Cardiac muscle cell (in vitro differentiated cells and primary cell): ENCODE measurements around the gene LRRC74A. TPM values are rescaled to one million over a fixed set of nuclear protein-coding genes. Genes with fewer than 3 reads are reported as not detected.
A peak's percentile ranks its signal among the peaks of the same experiment; 100 is the strongest.

Source experiments
- DNase-seq, 2 donors: peaks; one replicate each; pipeline versions ENCODE4 v3.0.0 to v3.0.0-alpha.2; 2010 to 2017; ENCODE audit warnings: low read depth in 1 of 2, low spot score in 1 of 2
- H3K27ac ChIP-seq: fragments of 200-600 bp; sonication (generic); 2 replicates; pipeline ENCODE4 v1.5.1; 2016
- H3K27me3 ChIP-seq: fragments of 200-600 bp; sonication (generic); 2 replicates; pipeline ENCODE4 v1.6.0; 2016; ENCODE audit warnings: control low read depth
- H3K36me3 ChIP-seq: fragments of 200-600 bp; sonication (generic); 2 replicates; pipeline ENCODE4 v1.5.1; 2016; ENCODE audit warnings: control low read depth
- H3K4me1 ChIP-seq: fragments of 200-600 bp; sonication (generic); 2 replicates; pipeline ENCODE4 v1.8.1; 2017; ENCODE audit warnings: low read depth, mild to moderate bottlenecking, mixed run types
- H3K4me3 ChIP-seq: fragments of 200-600 bp; sonication (generic); 2 replicates; pipeline ENCODE4 v1.5.1; 2016; ENCODE audit warnings: mild to moderate bottlenecking
- H3K9me3 ChIP-seq: fragments of 200-600 bp; sonication (generic); 2 replicates; pipeline ENCODE4 v1.5.1; 2017; ENCODE audit warnings: low read depth, mild to moderate bottlenecking, control low read depth
- polyA plus RNA-seq: library from polyadenylated mRNA; unstranded; fragments of >200 nt; fragmentation: Nextera tagmentation; extraction: Ambion mirVana; gene quantifications from 2 replicates; pipeline ENCODE4 v1.2.1, GENCODE V29; 2016
- total RNA-seq: library from RNA; depleted of rRNA; stranded (reverse); fragments of >200 nt; gene quantifications from 2 replicates; pipeline ENCODE4 v1.2.3, GENCODE V29; 2016
- TF ChIP-seq, protein P1 (sequence below): IDR thresholded peaks from 2 replicates; pipeline ENCODE4 v1.5.1; 2012; ENCODE audit warnings: low read depth, mild to moderate bottlenecking, low read length

Gene LRRC74A
- total and polyA plus RNA-seq, 2 experiments from 2014 or later: not detected

DNA sequence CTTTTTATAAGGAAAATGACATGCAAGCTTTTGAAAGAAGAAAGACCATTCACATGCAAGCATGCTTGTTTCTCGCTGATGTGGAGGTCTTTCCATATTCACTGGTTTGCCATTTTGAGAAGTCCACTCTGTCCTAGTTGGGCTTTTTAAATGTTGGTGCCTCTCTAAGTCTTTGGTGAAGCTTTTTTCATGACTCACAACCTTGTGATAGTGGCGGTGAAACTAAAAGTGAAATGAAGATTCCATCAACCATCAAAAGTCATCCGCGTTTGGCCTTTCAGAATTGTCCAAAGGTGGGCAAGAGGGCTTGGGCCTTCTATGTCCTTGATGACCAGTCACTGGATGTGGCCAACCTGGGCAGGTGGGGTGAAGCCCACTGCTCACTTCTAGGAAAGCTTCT is 4.3 kb downstream of the LRRC74A start:
- H3K27me3 ChIP-seq: no peaks in the 10 kb centered on the region
- no peak overlapping the region for H3K27ac ChIP-seq
- H3K4me3 ChIP-seq: no peak overlapping the region
- H3K36me3 ChIP-seq: no peaks in the 10 kb centered on the region
- DNase-seq: no peak
- H3K4me1 ChIP-seq: peaks cover 3% of the 10 kb centered on the region
- H3K9me3 ChIP-seq: no peaks in the 10 kb centered on the region
- TF ChIP-seq, protein P1, sequence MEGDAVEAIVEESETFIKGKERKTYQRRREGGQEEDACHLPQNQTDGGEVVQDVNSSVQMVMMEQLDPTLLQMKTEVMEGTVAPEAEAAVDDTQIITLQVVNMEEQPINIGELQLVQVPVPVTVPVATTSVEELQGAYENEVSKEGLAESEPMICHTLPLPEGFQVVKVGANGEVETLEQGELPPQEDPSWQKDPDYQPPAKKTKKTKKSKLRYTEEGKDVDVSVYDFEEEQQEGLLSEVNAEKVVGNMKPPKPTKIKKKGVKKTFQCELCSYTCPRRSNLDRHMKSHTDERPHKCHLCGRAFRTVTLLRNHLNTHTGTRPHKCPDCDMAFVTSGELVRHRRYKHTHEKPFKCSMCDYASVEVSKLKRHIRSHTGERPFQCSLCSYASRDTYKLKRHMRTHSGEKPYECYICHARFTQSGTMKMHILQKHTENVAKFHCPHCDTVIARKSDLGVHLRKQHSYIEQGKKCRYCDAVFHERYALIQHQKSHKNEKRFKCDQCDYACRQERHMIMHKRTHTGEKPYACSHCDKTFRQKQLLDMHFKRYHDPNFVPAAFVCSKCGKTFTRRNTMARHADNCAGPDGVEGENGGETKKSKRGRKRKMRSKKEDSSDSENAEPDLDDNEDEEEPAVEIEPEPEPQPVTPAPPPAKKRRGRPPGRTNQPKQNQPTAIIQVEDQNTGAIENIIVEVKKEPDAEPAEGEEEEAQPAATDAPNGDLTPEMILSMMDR: no peak

DNA sequence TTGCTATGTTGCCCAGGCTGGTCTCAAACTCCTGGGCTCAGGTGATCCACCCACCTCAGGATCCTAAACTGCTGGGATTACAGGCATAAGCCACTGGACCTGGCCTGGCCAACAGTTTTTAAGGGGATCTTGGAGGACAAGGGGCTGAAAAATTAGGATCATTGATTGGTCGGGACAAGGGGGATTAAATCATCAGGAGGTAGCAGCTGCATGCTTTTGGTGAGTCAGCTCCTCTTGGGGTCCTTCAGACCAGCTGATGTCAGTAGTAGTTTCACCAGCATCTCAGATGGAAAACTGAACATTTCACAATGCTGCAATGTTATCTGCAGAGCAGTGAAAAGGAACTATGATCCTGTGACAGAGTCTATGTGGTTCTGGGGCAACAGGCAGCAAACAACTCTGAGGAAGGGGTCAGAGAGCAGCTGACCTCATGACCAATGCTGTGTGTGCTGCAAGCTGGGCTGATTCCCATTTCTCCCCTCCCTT is 6.3 kb downstream of the LRRC74A start:
- H3K9me3 ChIP-seq: no peaks in the 10 kb centered on the region
- H3K27me3 ChIP-seq: no peaks in the 10 kb centered on the region
- H3K4me1 ChIP-seq: peaks cover 3% of the 10 kb centered on the region
- H3K27ac ChIP-seq: no peak overlapping the region
- no peaks in the 10 kb centered on the region for H3K36me3 ChIP-seq
- TF ChIP-seq, protein P1: no peak
- DNase-seq: peak in 1 of 2 donors; percentile 72
- no peak overlapping the region for H3K4me3 ChIP-seq

DNA sequence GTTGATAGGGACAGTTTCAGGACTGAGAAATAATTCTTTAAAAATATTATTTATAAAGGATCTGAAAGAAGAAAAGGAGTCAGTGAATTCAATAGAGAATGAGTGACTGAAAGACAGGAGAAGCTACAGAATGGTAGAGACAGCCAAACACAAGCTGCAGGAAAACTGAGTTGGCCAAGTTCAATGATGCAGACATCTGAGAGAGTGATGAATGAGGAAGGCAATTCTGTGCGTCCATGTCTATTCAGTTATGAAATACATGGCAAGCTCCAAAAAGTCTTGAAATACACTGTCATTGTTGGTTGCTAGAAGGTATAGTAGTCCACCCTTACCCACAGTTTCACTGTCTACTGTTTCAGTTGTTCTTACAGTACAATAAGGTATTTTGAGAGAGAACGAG is 6.8 kb downstream of the LRRC74A start:
- TF ChIP-seq, protein P1: no peak
- H3K27me3 ChIP-seq: no peaks in the 10 kb centered on the region
- H3K4me1 ChIP-seq: peaks cover 3% of the 10 kb centered on the region
- H3K4me3 ChIP-seq: no peak overlapping the region
- H3K36me3 ChIP-seq: no peaks in the 10 kb centered on the region
- no peaks in the 10 kb centered on the region for H3K9me3 ChIP-seq
- DNase-seq: no peak
- no peak overlapping the region for H3K27ac ChIP-seq

DNA sequence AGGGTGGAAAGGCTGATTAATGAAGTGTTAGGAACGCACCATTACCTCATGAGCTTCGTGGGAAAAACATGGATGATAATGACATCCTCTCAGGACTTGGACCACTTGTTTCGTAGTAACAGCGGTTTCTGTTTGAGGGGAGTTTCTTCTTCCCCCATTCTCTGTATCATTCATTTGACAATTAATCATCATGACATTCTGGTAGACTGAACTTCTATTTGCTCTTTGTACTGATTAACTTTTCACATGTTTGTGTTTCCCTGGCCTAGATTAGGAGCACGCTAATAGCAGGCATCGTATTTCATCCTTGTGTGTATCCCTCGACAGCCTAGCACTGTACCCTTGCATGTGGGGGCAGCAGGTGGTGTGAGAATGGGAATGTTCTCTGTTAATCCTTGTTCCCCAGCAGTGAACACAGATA is 8.0 kb downstream of the LRRC74A start:
- no peaks in the 10 kb centered on the region for H3K36me3 ChIP-seq
- H3K27me3 ChIP-seq: no peaks in the 10 kb centered on the region
- peak in 1 of 2 donors; percentile 24 for DNase-seq
- no peak overlapping the region for H3K27ac ChIP-seq
- no peaks in the 10 kb centered on the region for H3K9me3 ChIP-seq
- H3K4me1 ChIP-seq: peaks cover 3% of the 10 kb centered on the region
- no peak overlapping the region for H3K4me3 ChIP-seq
- TF ChIP-seq, protein P1: no peak

DNA sequence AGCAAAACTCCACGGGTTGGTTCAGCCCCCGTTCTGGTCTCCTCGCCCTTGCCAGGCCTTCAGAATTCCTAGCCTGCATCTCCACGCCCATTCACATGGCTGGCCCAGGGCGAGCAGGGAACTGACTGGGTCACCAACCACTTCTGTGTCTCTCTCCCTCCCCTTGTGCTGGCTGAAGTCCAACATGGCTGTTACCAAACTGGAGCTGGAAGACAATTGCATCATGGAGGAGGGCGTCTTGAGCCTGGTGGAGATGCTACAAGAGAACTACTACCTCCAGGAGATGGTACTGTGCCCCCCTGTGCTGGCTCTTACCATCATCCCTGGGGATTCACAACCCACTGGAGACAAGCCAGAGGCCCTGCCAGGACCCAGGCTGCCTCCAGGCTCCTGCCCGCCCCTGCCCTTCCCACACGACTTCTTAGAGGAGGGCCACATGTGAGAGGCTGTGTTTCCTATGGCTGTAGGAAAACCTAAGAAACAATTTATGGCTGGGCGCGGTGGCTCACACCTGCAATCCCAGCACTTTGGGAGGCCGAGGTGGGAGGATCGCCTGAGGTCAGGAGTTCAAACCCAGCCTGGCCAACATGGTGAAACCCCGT is 9.9 kb downstream of the LRRC74A start:
- TF ChIP-seq, protein P1: no peak
- no peaks in the 10 kb centered on the region for H3K36me3 ChIP-seq
- no peak overlapping the region for H3K4me3 ChIP-seq
- no peak overlapping the region for H3K27ac ChIP-seq
- H3K27me3 ChIP-seq: no peaks in the 10 kb centered on the region
- H3K4me1 ChIP-seq: peaks cover 3% of the 10 kb centered on the region
- H3K9me3 ChIP-seq: no peaks in the 10 kb centered on the region
- DNase-seq: no peak
